Osteoblast (primary cell): ENCODE measurements around the gene NAXD. TPM values are rescaled to one million over a fixed set of nuclear protein-coding genes. Genes with fewer than 3 reads are reported as not detected.
"Not testable (repeated sequence)": the region's sequence is repeated elsewhere in the genome, so short reads cannot be mapped to it uniquely, and the experiment has no call there.

ENCODE experiments used
- DNase-seq: peaks from one replicate; pipeline ENCODE4 v3.0.0; 2011; ENCODE audit warnings: low spot score, mixed read lengths; ENCODE audit not compliant: insufficient read length; ENCODE audit errors: missing footprints
- H2AFZ ChIP-seq: 2 replicates; pipeline ENCODE4 v1.6.0; 2011; ENCODE audit warnings: mild to moderate bottlenecking, low read length
- H3K27ac ChIP-seq: 2 replicates; pipeline ENCODE4 v1.5.1; 2011; ENCODE audit warnings: mild to moderate bottlenecking, low read depth, low read length, moderate library complexity
- H3K27me3 ChIP-seq: 2 replicates; pipeline ENCODE4 v1.6.0; 2012; ENCODE audit warnings: mild to moderate bottlenecking, control low read depth, inconsistent platforms, low read length, moderate library complexity; ENCODE audit not compliant: insufficient read depth
- H3K36me3 ChIP-seq: 2 replicates; pipeline ENCODE4 v1.5.1; 2011; ENCODE audit warnings: mild to moderate bottlenecking, low read length, control low read depth, moderate library complexity; ENCODE audit not compliant: insufficient read depth
- H3K4me1 ChIP-seq: 2 replicates; pipeline ENCODE4 v1.5.1; 2011; ENCODE audit warnings: mild to moderate bottlenecking, low read length, control low read depth, moderate library complexity; ENCODE audit not compliant: insufficient read depth
- H3K4me2 ChIP-seq: 2 replicates; pipeline ENCODE4 v1.6.0; 2011; ENCODE audit warnings: mild to moderate bottlenecking, low read length; ENCODE audit not compliant: insufficient read depth
- H3K4me3 ChIP-seq: fragments of 200-600 bp; sonication (generic); 3 replicates; pipeline ENCODE4 v1.5.1; 2012; ENCODE audit warnings: mild to moderate bottlenecking, low read length, inconsistent platforms; ENCODE audit not compliant: insufficient read depth
- H3K79me2 ChIP-seq: 2 replicates; pipeline ENCODE4 v1.6.0; 2012; ENCODE audit warnings: mild to moderate bottlenecking, low read length, control low read depth, inconsistent platforms; ENCODE audit not compliant: insufficient read depth
- H3K9me3 ChIP-seq: 2 replicates; pipeline ENCODE4 v1.5.1; 2011; ENCODE audit warnings: low read depth, low read length, control low read depth
- H4K20me1 ChIP-seq: 2 replicates; pipeline ENCODE4 v1.6.0; 2012; ENCODE audit warnings: mild to moderate bottlenecking, low read length, control low read depth; ENCODE audit not compliant: insufficient read depth
- CTCF ChIP-seq: IDR thresholded peaks from 2 replicates; pipeline ENCODE4 v1.5.1; 2011; ENCODE audit warnings: mild to moderate bottlenecking, low read depth, low read length, moderate library complexity; ENCODE audit errors: extremely low read depth
- total RNA-seq: library from RNA; depleted of rRNA; stranded (reverse); fragments of >200 nt; gene quantifications from 2 replicates; pipeline ENCODE4 v1.2.3, GENCODE V29; 2012

NAXD gene
- total RNA-seq, 1 donor = 15.9 TPM

DNA sequence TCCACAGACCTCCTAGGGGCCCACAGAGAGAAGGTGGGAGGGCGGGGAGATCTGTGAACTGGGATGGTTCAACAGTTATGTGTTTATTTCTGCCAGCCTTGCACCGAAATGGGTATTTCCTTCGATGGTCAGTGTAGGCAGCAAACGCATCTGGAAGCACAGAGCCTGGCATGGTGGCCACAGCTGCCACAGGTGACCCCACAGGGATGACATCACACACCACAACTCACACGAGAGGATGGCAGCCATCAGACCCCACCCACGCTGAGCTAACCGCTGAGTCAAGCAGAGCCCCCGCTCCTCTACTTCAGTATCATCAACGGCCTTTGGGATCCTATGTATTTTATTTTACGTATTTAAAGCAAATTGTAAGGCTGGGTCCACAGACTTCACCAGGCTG, 37.4 kb downstream of the NAXD start:
- Histone ChIP-seq H3K27me3 (no peaks in the 10 kb centered on the region), H3K4me3 (no peak overlapping the region), H3K4me2 (no peak overlapping the region), H3K27ac (no peak overlapping the region), H4K20me1 (peaks cover 6% of the 10 kb centered on the region), H3K36me3 (peaks cover 42% of the 10 kb centered on the region), H3K9me3 (no peaks in the 10 kb centered on the region), H3K4me1 (no peaks in the 10 kb centered on the region), H3K79me2 (peaks cover 24% of the 10 kb centered on the region), H2AFZ (no peak overlapping the region)
- no peak for TF ChIP-seq CTCF
- no peak for DNase-seq

GRCh38 chr13:110653271-110653670, 37.9 kb downstream of the NAXD start:
- H3K79me2 ChIP-seq = peaks cover 28% of the 10 kb centered on the region
- no peak overlapping the region for H3K4me3 ChIP-seq
- peaks cover 6% of the 10 kb centered on the region for H4K20me1 ChIP-seq
- no peak for DNase-seq
- H3K27me3 ChIP-seq = no peaks in the 10 kb centered on the region
- H3K9me3 ChIP-seq = no peaks in the 10 kb centered on the region
- no peak for TF ChIP-seq CTCF
- no peaks in the 10 kb centered on the region for H3K4me1 ChIP-seq
- no peak overlapping the region for H2AFZ ChIP-seq
- H3K36me3 ChIP-seq = peaks cover 42% of the 10 kb centered on the region
- H3K27ac ChIP-seq = no peak overlapping the region
- no peak overlapping the region for H3K4me2 ChIP-seq

DNA sequence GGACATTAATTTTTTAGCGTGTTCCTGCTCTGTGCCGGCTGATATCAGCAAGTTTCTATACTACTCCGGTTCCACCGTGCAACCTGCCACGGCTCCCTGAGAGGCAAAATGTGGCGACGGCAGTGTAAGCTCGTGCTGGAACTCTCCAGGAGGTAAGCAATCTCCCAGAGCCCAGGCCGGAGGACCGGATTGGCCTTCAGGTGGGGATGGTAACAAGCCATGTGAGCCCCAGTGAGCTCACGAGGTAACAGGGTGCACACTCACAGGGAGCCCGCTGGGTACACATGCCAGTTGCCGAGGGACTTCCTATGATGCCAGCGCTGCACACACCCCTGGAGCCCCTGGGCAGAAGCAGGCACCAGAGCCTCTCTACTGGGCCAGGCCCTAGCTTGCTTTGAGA, 38.5 kb downstream of the NAXD start:
- Histone ChIP-seq H3K4me2 (no peak overlapping the region), H3K9me3 (no peaks in the 10 kb centered on the region), H3K4me3 (no peak overlapping the region), H3K27ac (no peak overlapping the region), H3K4me1 (no peaks in the 10 kb centered on the region), H3K27me3 (no peaks in the 10 kb centered on the region), H3K79me2 (peaks cover 28% of the 10 kb centered on the region), H4K20me1 (peaks cover 6% of the 10 kb centered on the region), H3K36me3 (peaks cover 42% of the 10 kb centered on the region), H2AFZ (no peak overlapping the region)
- DNase-seq = peak; percentile 53
- no peak for TF ChIP-seq CTCF

- peaks cover 6% of the 10 kb centered on the region for H4K20me1 ChIP-seq
- no peaks in the 10 kb centered on the region for H3K27me3 ChIP-seq
- TF ChIP-seq CTCF = no peak
- peaks cover 48% of the 10 kb centered on the region for H3K36me3 ChIP-seq
- H3K27ac ChIP-seq = no peak overlapping the region
- H3K4me2 ChIP-seq = no peak overlapping the region
- no peak for DNase-seq
- peaks cover 2% of the 10 kb centered on the region for H3K9me3 ChIP-seq
- no peaks in the 10 kb centered on the region for H3K4me1 ChIP-seq
- H3K4me3 ChIP-seq = no peak overlapping the region
- no peak overlapping the region for H2AFZ ChIP-seq
- peaks cover 38% of the 10 kb centered on the region for H3K79me2 ChIP-seq
These were observed 41.9 kb downstream of the NAXD start for GRCh38 chr13:110657196-110657595.

- not testable (repeated sequence) for H3K4me1 ChIP-seq, H3K4me3 ChIP-seq, H3K4me2 ChIP-seq, H3K9me3 ChIP-seq, DNase-seq, H4K20me1 ChIP-seq, H3K27me3 ChIP-seq, H3K27ac ChIP-seq, H2AFZ ChIP-seq
- H3K36me3 ChIP-seq = peaks cover 56% of the 10 kb centered on the region
- peaks cover 38% of the 10 kb centered on the region for H3K79me2 ChIP-seq
These were observed 43.0 kb downstream of the NAXD start for GRCh38 chr13:110658218-110658911.
